HG03159 (cell line): ENCODE data around the gene PRSS12.
"Not testable (repeated sequence)": the region's sequence is repeated elsewhere in the genome, so short reads cannot be mapped to it uniquely, and the experiment has no call there.

Source experiments
- ATAC-seq: cut with Tn5 transposase; IDR thresholded peaks from one replicate; pipeline ENCODE4 v1.9.1; 2021; ENCODE audit warnings: mild to moderate bottlenecking, moderate library complexity; ENCODE audit not compliant: unreplicated experiment

PRSS12 gene

DNA sequence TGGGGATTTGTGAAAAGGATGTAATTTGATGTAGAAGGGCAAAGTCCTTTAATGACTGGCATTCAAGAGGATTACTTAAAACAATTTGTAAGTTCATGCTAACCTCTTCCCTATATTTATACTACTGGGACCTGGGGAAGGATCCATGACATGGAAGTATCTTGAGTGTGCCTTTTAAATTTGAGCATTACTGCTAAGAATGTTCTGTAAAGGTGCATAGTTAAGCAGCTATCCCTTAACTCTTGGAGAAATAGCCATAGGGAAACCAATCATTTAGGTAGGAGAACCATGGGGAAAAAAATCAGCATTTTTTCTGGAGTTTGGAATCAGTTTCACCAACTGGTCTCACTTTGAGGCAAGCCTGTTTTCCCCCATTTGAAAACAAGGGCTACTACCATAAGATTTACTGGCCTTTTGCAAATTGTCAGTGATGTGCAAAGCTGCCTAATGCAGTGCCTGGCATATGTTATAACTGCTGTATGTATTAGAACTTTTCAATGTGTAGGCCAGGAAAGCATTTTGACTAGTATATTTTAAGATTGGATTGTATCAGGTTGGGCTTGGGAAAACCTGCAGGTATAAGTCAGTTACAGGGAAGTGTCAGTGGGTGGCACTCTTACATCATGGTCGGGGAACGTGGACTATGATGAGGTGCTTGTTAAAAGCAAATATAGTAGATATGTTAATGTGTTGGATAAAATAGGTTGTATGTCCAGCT is 72.1 kb downstream of the PRSS12 start:
- ATAC-seq: no peak

DNA sequence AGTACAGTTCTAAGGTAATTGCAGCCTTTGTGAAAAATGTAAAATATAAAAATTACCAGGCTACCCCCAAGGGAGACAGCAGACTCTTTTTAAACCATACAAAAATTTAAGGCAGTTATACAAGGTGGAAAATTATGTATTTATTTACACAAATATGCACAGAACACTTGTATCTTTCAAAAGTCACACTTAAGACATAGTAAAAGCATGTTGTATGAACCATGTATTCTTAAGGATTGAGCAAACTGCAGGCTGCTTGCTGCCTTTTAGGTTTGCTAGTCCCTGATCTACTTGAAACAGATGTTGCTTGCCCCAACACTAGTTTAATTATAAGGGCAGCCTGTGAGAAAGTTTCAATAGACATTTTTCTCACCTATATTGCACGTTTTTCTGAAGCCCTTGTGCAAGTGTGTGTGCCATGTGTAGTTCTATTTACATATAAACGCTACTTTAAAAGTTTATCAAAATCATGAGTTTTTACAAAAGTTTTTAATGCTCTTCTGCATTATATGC is 72.8 kb downstream of the PRSS12 start:
- ATAC-seq: no peak

DNA sequence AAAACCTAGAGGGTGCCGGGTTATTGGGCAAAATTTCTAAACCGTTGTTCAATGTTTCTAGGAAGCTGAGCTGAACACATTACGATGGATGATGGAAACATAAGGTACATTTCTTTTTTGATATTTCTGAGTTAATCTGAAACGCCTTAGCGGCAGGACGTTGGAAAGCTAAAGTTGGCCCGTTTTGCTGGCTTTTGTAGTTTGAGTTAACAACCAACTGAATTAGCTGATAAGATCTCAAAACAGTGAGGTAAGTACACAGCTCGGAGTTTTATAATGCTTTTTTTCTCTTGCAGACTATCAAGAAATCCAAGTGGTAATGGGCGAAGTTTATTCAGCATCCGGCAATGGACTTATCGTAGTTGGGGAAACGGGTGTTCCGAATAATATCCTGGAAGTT is 73.5 kb downstream of the PRSS12 start:
- ATAC-seq: no peak

DNA sequence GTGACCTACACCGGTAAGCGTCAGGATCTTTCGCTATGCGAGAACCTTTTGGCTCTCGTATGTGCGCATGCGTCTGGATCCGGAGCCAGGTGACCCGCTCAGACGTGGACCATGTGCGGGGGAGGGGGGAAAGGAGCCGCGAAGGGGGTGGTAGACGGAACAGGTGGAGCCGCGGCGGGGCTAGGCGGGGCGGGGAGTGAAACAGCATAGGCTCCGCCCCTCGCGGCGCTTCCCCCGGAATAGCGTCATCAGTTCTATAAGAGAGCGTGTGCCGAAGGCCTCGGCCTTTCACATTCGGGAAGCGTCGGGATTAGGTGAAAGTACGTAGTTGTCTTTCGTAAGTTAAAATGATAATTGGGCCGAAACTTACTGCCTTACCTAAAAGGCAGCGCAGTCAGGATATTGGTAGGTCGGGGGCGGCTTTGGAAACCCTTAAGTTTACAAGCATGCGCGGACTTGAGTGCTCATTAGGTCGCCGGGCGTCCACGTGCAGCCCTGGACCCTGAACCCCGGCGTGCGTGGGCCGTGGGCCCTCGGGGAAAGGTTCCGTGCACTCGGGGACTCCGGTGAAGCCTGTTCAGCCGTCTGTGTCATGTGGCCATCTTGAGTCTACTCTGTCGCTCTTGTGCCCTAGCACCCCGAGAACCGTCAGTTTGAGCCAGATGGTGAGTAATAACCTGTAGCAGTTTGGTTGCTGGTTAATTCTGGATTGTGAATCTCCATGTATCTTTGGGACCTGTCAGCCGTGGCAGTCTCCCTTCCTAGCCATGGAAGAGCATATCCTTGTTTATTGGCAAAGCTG is 74.1 kb downstream of the PRSS12 start:
- ATAC-seq: peak; percentile 92

DNA sequence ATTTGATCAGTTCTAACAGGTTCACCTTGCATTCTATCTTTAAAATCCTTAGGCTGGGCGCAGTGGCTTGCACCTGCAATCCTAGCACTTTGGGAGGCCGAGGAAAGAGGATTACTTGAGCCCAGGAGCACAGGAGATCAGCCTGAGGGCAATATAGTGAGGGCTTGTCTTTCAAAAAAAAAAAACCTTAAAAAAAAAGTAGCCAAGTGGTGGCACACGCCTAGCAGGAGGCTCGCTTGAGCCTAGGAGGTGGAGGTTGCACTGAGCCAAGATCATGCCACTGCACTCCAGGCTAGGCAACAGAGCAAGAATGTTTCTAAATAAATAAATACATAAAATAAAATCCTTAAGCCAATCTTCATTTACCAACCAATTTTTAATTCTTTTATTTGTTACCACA is 75.6 kb downstream of the PRSS12 start:
- no peak for ATAC-seq

DNA sequence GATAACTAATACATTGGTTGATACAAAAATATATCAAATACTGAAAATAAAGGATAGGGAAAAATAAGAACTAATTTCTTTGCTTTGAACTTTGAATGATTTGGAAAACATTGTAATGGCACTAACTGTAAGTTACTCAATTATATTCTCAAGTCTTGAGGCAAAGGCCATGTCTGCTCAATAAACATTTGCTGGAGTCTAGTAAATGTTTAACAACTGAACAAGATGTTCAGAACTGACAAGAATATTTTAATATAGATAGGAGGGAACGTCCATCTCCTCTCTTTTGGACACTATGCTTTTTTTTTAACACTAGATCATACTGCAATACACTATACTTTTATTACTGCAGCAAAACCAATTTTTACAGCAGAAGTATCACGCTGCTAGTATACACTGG is 76.2 kb downstream of the PRSS12 start:
- no peak for ATAC-seq

DNA sequence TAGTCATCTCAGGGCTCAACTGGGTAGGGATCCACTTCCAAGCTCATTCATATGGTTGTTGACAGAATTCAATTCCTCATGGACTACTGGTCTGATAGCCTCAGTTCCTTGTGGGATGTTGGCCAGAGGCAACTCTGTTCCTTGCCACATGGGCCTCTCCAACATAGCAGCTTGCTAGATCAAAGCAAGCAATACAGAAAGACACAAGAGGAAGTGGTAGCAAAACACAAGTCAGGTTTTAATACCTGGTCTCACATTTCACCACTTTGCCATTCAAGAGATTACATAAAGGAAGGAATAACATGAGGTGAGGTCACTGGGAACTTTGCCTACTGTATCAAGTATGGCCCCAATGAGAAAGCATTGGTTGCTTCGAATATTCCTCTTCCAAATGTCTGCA is 79.2 kb downstream of the PRSS12 start:
- ATAC-seq: no peak

DNA sequence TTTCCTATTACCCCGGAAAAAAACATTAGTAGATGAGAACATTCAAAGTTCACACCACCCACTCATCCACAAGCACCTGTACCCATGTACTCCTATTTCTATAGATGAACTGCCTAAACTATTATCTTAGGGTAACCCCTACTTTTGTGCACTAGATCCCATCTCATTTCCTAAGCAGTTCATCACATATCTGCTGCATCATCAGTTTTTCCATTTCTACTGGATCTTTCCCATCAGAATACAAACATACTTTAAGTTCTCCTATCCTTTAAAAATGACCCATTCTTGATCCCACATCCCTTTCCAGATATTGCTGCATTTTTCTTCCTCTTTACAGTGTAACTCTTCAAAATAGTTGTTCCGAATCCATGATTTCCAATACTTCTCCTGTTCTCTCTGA is 81.0 kb downstream of the PRSS12 start:
- no peak for ATAC-seq

DNA sequence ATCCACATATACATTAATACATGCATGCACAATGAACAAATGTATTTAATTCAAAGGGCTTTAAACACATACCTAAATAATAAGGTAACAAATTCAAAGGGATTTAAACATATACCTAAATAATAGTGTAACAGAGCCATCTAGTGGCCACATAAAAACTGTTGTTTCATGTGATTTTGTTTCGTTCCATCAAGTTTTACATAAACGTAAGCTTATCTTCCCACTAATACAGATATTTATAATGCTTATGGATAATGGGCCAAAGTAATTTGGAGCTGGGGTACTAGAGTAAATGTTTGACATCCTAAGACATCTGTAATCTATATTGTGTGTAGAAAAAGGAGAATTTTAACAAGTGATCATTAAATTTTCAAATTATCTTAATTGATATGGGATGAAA is 82.3 kb downstream of the PRSS12 start:
- peak; percentile 61 for ATAC-seq

DNA sequence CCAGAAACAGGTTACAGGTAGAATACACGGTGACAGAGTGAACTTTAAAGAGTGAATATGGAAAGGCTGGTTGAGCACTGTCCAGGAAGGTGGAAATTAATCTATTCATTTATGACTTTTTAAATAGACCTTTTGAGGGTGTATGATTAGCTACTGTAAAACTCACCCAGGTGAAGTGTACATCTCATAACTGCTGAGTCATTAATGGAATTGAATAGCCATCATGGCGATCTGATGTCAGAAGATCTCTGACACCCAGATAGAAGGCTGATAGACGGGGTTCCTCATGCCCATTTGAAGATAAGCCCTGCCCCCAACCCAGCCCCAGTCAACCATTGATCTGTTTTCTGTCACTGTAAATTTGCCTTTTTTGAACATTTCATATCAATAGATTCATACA is 84.0 kb downstream of the PRSS12 start:
- ATAC-seq: no peak

DNA sequence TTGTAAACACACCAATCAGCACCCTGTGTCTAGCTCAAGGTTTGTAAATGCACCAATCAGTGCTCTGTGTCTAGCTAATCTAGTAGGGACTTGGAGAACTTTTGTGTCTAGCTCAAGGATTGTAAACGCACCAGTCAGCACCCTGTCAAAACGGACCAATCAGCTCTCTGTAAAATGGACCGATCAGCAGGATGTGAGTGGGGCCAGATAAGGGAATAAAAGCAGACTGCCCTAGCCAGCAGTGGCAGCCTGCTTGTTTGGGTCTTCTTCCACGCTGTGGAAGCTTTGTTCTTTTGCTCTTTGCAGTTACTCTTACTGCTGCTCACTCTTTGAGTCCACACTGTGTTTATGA is 86.7 kb downstream of the PRSS12 start:
- ATAC-seq: not testable (repeated sequence)

DNA sequence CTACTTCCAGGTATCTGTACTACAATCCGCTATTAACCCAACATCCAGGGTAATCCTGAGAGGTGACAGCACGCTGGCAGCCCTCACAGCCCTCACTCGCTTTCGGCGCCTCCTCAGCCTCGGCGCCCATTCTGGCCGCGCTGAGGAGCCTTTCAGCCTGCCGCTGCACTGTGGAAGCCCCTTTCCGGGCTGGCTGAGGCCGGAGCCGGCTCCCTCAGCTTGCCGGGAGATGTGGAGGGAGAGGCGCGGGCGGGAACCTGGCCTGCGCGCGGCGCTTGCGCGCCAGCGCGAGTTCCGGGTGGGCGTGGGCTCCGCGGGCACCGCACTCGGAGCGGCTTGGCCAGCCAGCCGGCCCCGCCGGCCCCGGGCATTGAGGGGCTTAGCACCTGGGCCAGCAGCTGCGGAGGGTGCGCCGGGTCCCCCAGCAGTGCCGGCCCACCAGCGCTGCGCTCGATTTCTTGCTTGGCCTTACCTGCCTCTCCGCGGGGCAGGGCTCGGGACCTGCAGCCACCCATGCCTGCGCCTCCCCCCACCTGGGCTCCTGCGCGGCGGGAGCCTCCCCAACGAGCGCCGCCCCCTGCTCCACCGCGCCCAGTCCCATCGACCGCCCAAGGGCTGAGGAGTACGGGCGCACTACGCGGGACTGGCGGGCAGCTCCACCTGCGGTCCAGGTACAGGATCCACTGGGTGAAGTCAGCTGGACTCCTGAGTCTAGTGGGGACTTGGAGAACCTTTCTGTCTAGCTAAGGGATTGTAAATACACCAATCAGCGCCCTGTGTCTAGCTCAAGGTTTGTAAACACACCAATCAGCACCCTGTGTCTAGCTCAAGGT is 87.3 kb downstream of the PRSS12 start:
- no peak for ATAC-seq

DNA sequence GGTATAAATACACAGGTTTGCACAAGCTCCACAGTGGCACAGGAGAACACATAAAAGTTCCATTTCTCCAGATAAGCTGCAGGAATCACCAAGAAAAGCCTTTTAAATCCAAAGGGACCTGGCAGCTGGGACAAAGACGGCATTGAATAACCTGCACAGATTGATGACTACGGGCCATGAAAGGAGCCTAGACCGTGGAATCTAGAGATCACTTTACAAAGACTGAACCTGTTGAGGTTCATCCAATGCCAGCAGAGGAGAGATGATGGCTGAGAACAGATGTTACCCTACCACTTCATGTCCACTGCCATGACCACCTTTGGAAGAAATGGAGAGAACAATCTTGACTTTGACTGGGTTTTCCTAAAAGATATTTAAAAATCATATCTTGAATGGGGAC is 88.7 kb downstream of the PRSS12 start:
- no peak for ATAC-seq

DNA sequence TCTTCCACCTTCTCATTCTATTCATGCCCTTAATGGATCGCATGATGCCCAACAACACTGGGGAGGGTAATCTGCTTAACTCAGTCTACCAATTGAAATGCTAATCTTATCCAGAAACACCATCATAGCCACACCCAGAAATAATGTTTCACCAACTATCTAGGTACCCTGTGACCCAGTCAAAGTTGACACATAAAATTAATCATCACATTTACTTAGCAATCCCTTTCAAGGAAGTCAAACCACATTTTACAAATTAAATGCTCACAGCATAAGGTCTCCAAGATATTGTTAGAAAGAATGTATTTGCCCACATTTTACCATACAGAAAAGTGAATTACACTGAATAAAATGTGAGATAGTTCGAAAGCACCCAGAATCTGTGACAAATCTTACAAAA is 92.5 kb downstream of the PRSS12 start:
- ATAC-seq: no peak

DNA sequence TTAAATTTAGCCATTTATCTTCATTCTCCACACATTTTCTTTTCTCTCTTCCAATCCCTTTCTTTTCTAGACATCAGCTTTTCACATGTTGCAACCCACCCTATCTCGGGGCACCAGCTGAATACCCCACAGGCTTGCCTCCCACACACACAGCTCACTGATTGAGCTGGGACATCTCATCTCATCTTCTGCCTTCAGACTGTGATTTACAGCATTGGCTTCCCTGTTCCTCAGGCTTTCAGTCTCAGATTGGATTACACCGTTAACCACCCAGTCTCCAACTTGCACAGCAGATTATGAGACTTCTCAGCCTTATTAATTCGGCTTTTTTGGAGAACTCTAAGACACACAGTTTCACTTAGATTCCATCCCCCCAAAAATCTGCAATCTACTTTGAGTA is 93.7 kb downstream of the PRSS12 start:
- ATAC-seq: no peak

DNA sequence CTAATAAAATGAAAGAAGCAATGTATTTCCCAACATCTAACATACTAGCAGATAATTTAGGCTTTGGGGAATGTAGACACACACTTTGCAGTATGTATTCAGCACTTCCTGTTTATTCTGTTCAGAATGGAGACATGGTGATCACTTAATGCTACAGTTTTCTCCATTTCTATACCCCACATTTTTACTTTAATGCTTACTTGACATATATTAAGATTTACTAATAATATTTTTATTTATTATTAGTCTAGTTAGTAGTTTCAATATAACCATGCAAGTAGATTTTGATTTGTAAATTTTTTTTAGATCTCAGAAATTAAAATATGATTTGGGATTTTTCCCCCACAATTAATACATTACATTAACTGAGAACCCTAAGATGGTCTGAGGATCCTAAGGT is 98.4 kb downstream of the PRSS12 start:
- ATAC-seq: no peak

DNA sequence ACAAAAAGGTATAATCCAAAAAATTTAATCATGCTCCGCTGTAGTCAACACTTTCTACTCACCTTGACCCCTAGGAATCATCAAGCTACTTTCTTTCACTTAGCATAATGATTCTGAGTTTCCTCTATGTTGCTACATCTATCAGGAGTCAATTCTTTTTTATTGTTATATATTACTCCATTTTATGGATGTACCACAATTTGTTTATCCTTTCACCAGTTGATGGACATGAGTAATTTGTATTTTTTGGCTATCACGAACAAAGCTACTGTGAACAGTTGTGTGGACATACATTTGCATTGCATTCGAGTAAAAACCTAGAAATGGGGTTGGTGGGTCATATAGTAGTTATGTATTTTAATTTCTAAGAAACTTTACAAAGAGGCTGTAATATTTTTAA is 102.9 kb downstream of the PRSS12 start:
- no peak for ATAC-seq

DNA sequence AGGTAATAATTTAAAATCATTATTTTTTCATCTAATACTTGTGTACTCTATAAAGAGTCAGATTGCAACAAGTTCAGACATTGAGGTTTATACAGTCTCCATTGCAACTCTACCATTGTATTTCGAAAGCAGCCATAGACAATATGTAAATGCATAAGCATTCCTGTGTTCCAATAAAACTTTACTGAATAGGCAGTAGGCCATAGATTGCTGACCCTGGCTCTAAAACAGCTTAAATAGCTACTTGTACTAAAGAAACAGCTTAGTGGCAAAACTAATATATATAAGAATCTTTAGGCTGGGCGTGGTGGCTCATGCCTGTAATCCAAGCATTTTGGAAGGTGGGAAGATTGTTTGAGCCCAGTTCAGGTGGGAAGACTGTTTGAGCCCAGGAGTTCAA is 115.3 kb downstream of the PRSS12 start:
- ATAC-seq: no peak

DNA sequence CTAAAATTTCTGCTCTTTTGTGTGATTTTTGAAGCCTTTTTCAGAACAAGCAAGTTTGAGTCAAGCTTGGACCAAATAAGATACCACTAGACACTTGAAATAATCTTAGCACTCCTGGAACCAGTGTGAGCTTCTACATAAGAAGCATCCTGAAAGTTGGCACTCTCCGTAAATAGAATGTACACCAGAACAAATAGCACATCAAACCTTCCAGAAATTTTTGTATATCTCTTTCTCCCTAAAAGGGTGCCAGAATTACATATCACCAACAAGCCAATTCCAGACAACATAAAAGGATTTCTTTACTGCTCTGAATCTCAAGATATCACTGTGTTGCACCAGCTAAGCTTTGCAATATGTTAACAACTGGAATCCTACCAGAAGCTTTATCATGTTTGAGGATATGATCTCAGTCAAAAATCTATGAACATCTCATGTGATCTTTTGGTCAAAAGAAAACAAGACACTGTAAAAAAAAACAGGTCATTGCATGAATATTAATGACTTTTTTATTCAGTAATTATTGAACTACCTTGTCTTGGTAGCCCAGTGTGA is 117.2 kb downstream of the PRSS12 start:
- no peak for ATAC-seq
